Activated CD8-positive, alpha-beta memory T cell treated with anti-CD3 and anti-CD28 coated beads, Interleukin-2, amount 10 ng/mL, durations not matched to agents 7 days and 5 days (primary cell): Measurements from ENCODE around the gene ATP5PO. TPM values are rescaled to one million over a fixed set of nuclear protein-coding genes. Genes with fewer than 3 reads are reported as not detected.
"Not testable (repeated sequence)": the region's sequence is repeated elsewhere in the genome, so short reads cannot be mapped to it uniquely, and the experiment has no call there.

Experiments used
- ATAC-seq: fragments of 150-1000 bp; cut with Tn5 transposase; one replicate; pipeline ENCODE4 v1.10.0; 2021; ENCODE audit warnings: moderate library complexity
- CTCF ChIA-PET: fragments of 350-600 bp; sonication (Branson Sonifier 250); formaldehyde crosslinking; loops from one replicate; lab custom pipeline; 2021; ENCODE audit warnings: antibody characterized with exemption; lab: Charles Lee
- DNase-seq: peaks from one replicate; pipeline ENCODE4 v3.0.0-alpha.2; 2020
- H3K27ac Mint-ChIP-seq: one replicate; pipeline ENCODE4 v1.8.0; 2021; ENCODE audit warnings: mild to moderate bottlenecking, mixed read lengths
- H3K27me3 Mint-ChIP-seq: one replicate; pipeline ENCODE4 v1.8.0; 2021; ENCODE audit warnings: mixed read lengths
- H3K36me3 Mint-ChIP-seq: one replicate; pipeline ENCODE4 v1.8.0; 2021; ENCODE audit warnings: mild to moderate bottlenecking, mixed read lengths
- H3K4me1 Mint-ChIP-seq: one replicate; pipeline ENCODE4 v1.8.0; 2021; ENCODE audit warnings: mixed read lengths
- H3K4me3 Mint-ChIP-seq: one replicate; pipeline ENCODE4 v1.8.0; 2021; ENCODE audit warnings: mild to moderate bottlenecking, moderate library complexity, mixed read lengths
- H3K9me3 Mint-ChIP-seq: one replicate; pipeline ENCODE4 v1.8.0; 2022; ENCODE audit warnings: low read depth, mixed read lengths
- total RNA-seq, 2 experiments: library from RNA; stranded (reverse); gene quantifications; one replicate each; pipeline ENCODE4 v1.2.3, GENCODE V29; 2021

The ATP5PO gene
- total RNA-seq, 2 experiments from 2014 or later: 186 to 205 TPM

GRCh38 chr21:33867868-33868267, 47.7 kb downstream of the ATP5PO start:
- H3K9me3 Mint-ChIP-seq, DNase-seq, H3K36me3 Mint-ChIP-seq, ATAC-seq, H3K4me1 Mint-ChIP-seq, H3K27ac Mint-ChIP-seq, CTCF ChIA-PET: not testable (repeated sequence)
- H3K4me3 Mint-ChIP-seq: peak overlapping the region; percentile 20
- peaks cover 15% of the 10 kb centered on the region for H3K27me3 Mint-ChIP-seq

GRCh38 chr21:33866826-33867225, 48.8 kb downstream of the ATP5PO start:
- Mint-ChIP-seq H3K36me3 (no peaks in the 10 kb centered on the region), H3K9me3 (no peaks in the 10 kb centered on the region), H3K27me3 (peaks cover 17% of the 10 kb centered on the region), H3K4me3 (no peak overlapping the region), H3K27ac (no peak overlapping the region), H3K4me1 (peaks cover 2% of the 10 kb centered on the region)
- no peak for DNase-seq
- no peak for ATAC-seq
- CTCF ChIA-PET: no interaction called here

DNA sequence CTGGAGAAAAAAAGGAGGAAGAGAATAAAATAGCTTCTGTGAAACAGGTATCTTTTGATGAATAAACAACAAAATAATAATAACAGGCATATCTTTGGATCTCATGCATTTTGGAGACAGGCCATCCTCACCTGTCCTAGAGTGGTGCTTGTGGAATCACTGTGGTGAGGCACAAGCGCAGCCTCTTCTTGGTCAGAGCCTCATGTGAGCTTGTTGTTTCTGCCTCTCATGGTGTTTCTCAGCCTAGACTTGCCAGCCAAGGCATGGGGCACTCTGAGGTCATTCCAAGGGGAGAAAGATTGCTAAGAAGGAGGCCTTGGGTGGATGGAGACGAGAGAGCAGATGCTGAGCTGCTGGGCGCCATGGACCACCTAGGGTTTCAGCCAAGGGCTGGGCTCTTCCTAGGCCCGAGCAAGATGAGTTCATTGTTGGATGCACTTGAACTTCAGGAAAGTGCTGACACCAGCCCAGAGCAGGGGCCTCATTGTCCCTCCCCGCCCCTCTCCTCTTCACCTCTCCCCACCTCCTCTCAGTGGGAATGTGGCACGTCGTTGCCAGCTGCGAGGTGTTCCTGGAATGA, 49.5 kb downstream of the ATP5PO start:
- Mint-ChIP-seq H3K36me3 (no peaks in the 10 kb centered on the region), H3K27ac (no peak overlapping the region), H3K27me3 (peaks cover 17% of the 10 kb centered on the region), H3K4me3 (no peak overlapping the region), H3K4me1 (peaks cover 2% of the 10 kb centered on the region), H3K9me3 (no peaks in the 10 kb centered on the region)
- no peak for ATAC-seq
- CTCF ChIA-PET: no interaction called here
- DNase-seq: no peak

- H3K4me1 Mint-ChIP-seq: peaks cover 2% of the 10 kb centered on the region
- no peak overlapping the region for H3K27ac Mint-ChIP-seq
- peaks cover 16% of the 10 kb centered on the region for H3K27me3 Mint-ChIP-seq
- no peaks in the 10 kb centered on the region for H3K36me3 Mint-ChIP-seq
- ATAC-seq (no peak), DNase-seq (no peak)
- no peak overlapping the region for H3K4me3 Mint-ChIP-seq
- H3K9me3 Mint-ChIP-seq: no peaks in the 10 kb centered on the region
- CTCF ChIA-PET: no interaction called here
These were observed 50.4 kb downstream of the ATP5PO start for GRCh38 chr21:33865176-33865575.

- CTCF ChIA-PET: no interaction called here
- H3K27me3 Mint-ChIP-seq: peaks cover 12% of the 10 kb centered on the region
- no peak for ATAC-seq
- no peaks in the 10 kb centered on the region for H3K9me3 Mint-ChIP-seq
- no peak overlapping the region for H3K27ac Mint-ChIP-seq
- peaks cover 2% of the 10 kb centered on the region for H3K4me1 Mint-ChIP-seq
- DNase-seq: no peak
- H3K36me3 Mint-ChIP-seq: no peaks in the 10 kb centered on the region
- H3K4me3 Mint-ChIP-seq: no peak overlapping the region
These were observed 51.5 kb downstream of the ATP5PO start for GRCh38 chr21:33864150-33864549.

DNA sequence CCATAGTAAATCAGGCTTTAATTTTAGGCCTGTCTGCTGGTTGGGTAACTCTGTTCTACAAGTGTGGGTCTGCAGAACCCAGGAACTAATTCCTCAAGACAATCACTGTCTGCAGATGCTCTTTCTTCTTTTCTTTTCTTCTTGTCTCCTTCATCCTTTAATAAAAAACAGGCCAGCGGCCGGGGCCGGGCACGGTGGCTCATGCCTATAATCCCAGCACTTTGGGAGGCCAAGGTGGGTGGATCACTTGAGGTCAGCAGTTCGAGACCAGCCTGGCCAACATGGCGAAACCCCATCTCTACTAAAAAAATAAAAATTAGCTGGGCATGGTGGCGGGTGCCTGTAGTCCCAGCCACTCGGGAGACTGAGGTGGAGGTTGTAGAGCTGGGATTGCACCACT, 52.4 kb downstream of the ATP5PO start:
- H3K4me3 Mint-ChIP-seq, CTCF ChIA-PET, H3K36me3 Mint-ChIP-seq, H3K4me1 Mint-ChIP-seq, H3K27ac Mint-ChIP-seq, H3K9me3 Mint-ChIP-seq, DNase-seq, ATAC-seq: not testable (repeated sequence)
- H3K27me3 Mint-ChIP-seq: peaks cover 12% of the 10 kb centered on the region

- CTCF ChIA-PET: no interaction called here
- Mint-ChIP-seq H3K4me1 (no peaks in the 10 kb centered on the region), H3K4me3 (no peak overlapping the region), H3K27me3 (peaks cover 5% of the 10 kb centered on the region), H3K27ac (no peak overlapping the region), H3K9me3 (no peaks in the 10 kb centered on the region), H3K36me3 (no peaks in the 10 kb centered on the region)
- no peak for DNase-seq
- ATAC-seq: no peak
These were observed 54.5 kb downstream of the ATP5PO start for GRCh38 chr21:33861125-33861524.

DNA sequence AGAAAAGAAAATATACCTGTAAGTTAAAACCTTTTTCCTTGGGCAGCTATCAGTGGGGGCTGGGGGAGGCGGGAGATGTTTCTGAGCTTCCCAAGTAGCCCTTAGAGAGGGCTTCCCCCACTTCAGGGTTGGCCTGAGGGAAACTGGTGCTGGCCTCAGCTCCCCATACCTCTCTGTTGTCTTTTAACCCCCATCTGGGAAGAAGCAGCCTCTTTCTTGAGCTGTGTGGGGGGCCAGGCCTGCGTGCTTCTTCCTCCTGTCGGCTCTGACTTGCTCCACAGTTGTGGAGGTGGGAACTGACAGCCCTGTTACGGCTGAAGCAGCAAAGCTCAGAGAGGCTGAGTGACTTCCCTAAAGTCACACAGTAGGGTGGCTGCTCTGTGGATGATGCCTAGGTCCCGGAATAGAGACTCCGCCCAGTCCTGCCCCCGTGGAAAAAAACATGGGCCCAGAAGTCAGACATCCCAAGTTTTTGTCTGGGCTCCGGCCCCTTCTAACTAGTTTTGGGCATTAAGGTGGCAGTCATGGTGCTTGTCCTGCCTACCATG, 55.2 kb downstream of the ATP5PO start:
- no peak for ATAC-seq
- peaks cover 5% of the 10 kb centered on the region for H3K27me3 Mint-ChIP-seq

DNA sequence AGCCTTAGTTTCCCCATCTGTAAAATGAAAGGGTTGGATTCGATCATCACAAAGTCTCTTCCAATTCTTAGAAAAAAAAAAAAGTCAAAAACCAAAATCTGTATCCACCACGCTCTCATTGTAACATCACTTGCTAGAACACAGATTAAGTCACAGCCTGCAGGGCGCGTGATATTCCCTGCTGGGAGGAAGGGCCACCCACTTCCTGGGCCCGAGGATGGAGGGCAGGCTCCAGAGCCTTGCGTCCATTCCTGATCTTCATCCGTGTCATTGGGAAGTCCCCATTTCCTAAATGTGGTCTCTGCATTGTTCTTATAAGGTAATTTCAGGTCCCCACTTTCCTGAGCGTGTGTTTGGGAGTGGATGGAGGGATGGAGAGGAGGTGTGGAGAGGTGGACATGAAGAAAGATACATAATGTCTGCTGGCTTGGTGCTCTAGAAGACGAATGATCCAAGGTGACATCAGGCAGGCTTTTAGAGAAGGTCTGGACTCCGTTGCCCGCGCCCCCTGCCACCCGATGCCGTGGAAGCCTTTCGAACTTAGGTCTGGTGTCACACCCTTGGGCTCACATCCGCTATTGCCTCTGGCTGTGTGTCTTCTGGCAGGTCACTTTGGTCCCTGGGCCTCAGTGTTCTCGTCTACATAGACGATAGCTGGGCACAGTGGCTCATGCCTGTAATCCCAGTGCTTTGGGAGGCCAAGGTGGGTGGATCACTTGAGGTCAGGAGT, 56.1 kb downstream of the ATP5PO start:
- no peaks in the 10 kb centered on the region for H3K4me1 Mint-ChIP-seq
- DNase-seq: no peak
- H3K36me3 Mint-ChIP-seq: no peaks in the 10 kb centered on the region
- H3K27ac Mint-ChIP-seq: no peak overlapping the region
- no peak overlapping the region for H3K4me3 Mint-ChIP-seq
- peaks cover 4% of the 10 kb centered on the region for H3K27me3 Mint-ChIP-seq
- CTCF ChIA-PET: interaction anchor here (0.6 kb wide), 1 partner anchor 13 kb away, joined by 3 read pairs; no protein-coding TSS in a partner anchor
- no peaks in the 10 kb centered on the region for H3K9me3 Mint-ChIP-seq
- ATAC-seq: no peak

More for the DNA sequence above, 55.2 kb downstream of the ATP5PO start:
- Mint-ChIP-seq H3K36me3 (no peaks in the 10 kb centered on the region), H3K4me3 (no peak overlapping the region), H3K27ac (no peak overlapping the region), H3K4me1 (no peaks in the 10 kb centered on the region), H3K9me3 (no peaks in the 10 kb centered on the region)
- no peak for DNase-seq
- CTCF ChIA-PET: interaction anchor here (0.6 kb wide), 1 partner anchor 12 kb away, joined by 3 read pairs; no protein-coding TSS in a partner anchor

- Mint-ChIP-seq H3K36me3 (no peaks in the 10 kb centered on the region), H3K4me1 (no peaks in the 10 kb centered on the region), H3K9me3 (no peaks in the 10 kb centered on the region), H3K27ac (no peak overlapping the region), H3K4me3 (no peak overlapping the region), H3K27me3 (peaks cover 4% of the 10 kb centered on the region)
- CTCF ChIA-PET: no interaction called here
- no peak for ATAC-seq
- no peak for DNase-seq
These were observed 56.8 kb downstream of the ATP5PO start for GRCh38 chr21:33858667-33859372.

- CTCF ChIA-PET: no interaction called here
- Mint-ChIP-seq H3K9me3 (no peaks in the 10 kb centered on the region), H3K4me1 (no peaks in the 10 kb centered on the region), H3K27ac (no peak overlapping the region), H3K27me3 (peaks cover 9% of the 10 kb centered on the region), H3K4me3 (no peak overlapping the region), H3K36me3 (no peaks in the 10 kb centered on the region)
- ATAC-seq (no peak), DNase-seq (no peak)
These were observed 57.5 kb downstream of the ATP5PO start for GRCh38 chr21:33857846-33858666.

- CTCF ChIA-PET: no interaction called here
- ATAC-seq (no peak), DNase-seq (no peak)
- peaks cover 6% of the 10 kb centered on the region for H3K27me3 Mint-ChIP-seq
- no peaks in the 10 kb centered on the region for H3K4me1 Mint-ChIP-seq
- H3K9me3 Mint-ChIP-seq: no peaks in the 10 kb centered on the region
- no peak overlapping the region for H3K4me3 Mint-ChIP-seq
- no peaks in the 10 kb centered on the region for H3K36me3 Mint-ChIP-seq
- H3K27ac Mint-ChIP-seq: no peak overlapping the region
These were observed 58.6 kb downstream of the ATP5PO start for GRCh38 chr21:33856893-33857527.
